Adipose tissue (tissue), 3 donors: ENCODE data around the gene PURA. TPM values are rescaled to one million over a fixed set of nuclear protein-coding genes. Genes with fewer than 3 reads are reported as not detected.
"Not testable (repeated sequence)": the region's sequence is repeated elsewhere in the genome, so short reads cannot be mapped to it uniquely, and the experiment has no call there.

ENCODE experiments used
- H3K27ac ChIP-seq: one replicate; pipeline ENCODE4 v1.5.1; 2013; ENCODE audit warnings: low read depth, low read length
- WGBS, 3 donors: extraction: QIAGEN DNeasy Blood & Tissue Kit; methylation state at CpG; one replicate each; pipeline ENCODE4 v1.1.7; 2013; 5-methylcytosine and 5-hydroxymethylcytosine counted together
- polyA plus RNA-seq, 3 donors: library from polyadenylated mRNA; stranded (reverse); fragments of 200-250 nt; gene quantifications; one replicate each; pipeline ENCODE4 v1.2.3, GENCODE V29; 2013
- donor health status: healthy with polysubstance abuse.
- donor health status: Bipolar disorder and iron deficiency.
- donor health status: healthy.

The PURA gene
- polyA plus RNA-seq, 3 donors, result 2.5 to 10.2 (median 3.9) TPM

DNA sequence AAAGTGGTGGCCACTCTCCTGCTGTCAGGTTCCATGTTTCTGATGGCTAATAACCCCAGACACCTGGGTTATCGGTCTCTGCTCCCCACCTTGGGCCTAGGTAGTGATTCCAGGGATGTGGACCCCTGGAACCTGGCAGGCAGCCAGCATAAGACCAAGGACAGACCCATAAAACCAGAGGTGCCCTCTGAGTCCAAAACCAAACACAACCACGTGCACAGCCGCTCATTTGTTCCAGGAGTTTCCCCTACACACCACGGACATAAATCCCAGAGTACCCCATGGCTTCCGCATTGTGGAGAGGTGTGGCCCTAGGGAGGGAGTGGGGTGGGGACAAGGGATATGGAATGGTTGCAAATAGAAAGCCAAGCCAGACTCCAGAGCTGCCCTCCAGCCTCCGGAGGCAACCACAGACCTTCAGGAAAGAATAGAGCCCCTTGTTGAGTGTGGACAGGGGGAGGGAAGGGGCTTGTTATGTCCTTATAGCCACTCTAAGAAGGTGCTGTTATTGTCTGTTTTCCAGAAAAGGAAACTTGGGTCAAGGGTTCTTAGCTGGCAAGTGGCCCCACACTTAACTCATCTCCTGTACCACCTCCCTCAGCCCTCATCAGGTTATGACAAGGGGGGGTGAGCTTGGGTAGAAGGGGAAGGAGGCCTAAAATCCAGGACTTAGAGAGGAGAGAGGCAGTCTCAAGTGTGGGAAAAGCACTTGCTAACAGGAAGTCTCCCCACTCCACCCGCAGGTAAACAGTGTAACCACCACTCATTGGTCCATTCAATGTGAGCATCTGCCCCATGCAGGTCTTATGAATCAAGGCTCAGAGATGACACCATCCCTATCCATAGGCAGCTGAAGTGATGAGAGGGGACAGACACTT is 37.5 kb downstream of the PURA start:
- no peak overlapping the region for H3K27ac ChIP-seq
- WGBS, 3 donors, result 71 to 88% (median 86%) methylated on average over 7 of the region's 7 CpGs

DNA sequence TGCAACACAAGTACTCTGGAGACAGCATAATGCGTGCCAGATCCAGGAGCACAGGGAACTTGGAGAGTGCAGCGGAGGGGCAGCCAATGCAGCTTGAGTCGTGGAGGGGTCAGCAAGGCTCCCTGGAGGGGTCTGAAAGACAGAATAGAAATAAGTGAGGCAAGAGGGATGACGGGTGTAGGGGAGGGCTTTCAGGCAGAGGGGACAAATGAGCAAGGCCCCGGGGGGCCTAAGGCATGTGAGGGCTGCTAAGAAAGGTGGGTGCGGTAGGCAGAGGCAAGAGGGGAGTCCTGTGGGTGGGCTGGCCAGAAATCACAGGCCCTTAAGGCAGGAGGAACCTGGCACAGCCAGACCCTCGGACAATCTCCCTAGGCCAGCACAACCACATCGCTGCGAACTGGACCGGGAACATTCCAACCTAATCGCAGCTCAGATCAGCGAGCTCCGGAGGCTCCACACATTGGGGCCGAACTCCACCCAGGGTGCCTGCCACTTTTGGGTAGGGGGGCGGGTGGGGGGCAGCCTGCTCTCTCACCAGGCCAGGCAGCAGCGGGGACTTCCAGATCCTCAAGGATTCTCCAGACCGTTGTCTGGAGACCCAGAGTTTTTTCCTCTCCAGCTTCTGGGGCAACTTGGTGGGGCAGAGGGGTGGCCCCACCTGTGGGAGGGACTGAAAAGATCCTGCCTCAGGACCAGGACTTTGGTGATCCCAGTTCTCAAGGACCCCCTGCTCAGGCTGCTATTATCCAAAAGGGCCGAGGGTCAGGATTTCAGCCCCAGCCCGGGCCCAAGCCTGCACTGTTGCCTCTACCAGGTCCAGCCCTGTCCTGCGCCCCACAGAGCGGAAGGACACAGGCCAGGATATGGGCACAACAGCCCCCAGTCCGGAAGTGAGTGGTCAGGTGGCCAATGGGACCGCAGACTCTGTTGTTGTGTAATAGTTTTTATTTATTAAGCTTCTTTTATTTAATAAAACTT is 38.4 kb downstream of the PURA start:
- H3K27ac ChIP-seq, result no peak overlapping the region
- WGBS, 3 donors, result 75 to 78% (median 77%) methylated on average over 23 of the region's 23 CpGs

- H3K27ac ChIP-seq, result no peak overlapping the region
- WGBS, 3 donors, result 48 to 82% (median 51%) methylated on average over 6 to 7 of the region's 7 CpGs
These were observed 39.3 kb downstream of the PURA start for GRCh38 chr5:140153255-140153654.

DNA sequence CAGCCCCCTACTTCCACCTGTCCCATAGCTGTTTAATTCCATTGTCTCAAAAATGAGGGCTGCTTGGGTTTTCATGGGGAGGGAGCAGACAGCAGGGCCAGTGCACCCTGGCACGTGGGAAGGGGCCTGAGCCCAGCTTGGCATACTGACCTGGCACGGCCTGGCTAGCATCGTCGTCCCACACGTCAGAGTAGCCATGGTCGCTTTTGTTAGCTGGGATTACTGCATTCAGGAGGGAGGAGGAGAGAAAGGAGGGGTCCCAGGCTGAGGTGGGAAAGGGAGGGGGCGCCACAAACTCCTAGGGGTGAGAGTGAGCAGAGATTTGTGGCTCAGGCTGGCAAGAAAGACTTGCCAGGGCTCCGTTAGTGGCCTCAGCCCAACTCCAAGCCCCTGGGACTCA is 40.0 kb downstream of the PURA start:
- H3K27ac ChIP-seq, result no peak overlapping the region
- 72 to 89% (median 84%) methylated on average over 8 of the region's 8 CpGs for WGBS, 3 donors

- 86 to 90% (median 88%) methylated on average over 21 of the region's 21 CpGs for WGBS, 3 donors
- not testable (repeated sequence) for H3K27ac ChIP-seq
These were observed 40.9 kb downstream of the PURA start for GRCh38 chr5:140154710-140155381.

GRCh38 chr5:140157032-140157781 is 43.3 kb downstream of the PURA start:
- H3K27ac ChIP-seq, result no peak overlapping the region
- 4 to 13% (median 4%) methylated on average over 26 to 30 of the region's 30 CpGs for WGBS, 3 donors

GRCh38 chr5:140159014-140159927 is 45.4 kb downstream of the PURA start:
- no peak overlapping the region for H3K27ac ChIP-seq
- 81 to 92% (median 83%) methylated on average over 7 of the region's 7 CpGs for WGBS, 3 donors

- WGBS, 3 donors, result 83 to 89% (median 88%) methylated on average over 5 of the region's 5 CpGs
- H3K27ac ChIP-seq, result no peak overlapping the region
These were observed 48.4 kb downstream of the PURA start for GRCh38 chr5:140162275-140162674.

DNA sequence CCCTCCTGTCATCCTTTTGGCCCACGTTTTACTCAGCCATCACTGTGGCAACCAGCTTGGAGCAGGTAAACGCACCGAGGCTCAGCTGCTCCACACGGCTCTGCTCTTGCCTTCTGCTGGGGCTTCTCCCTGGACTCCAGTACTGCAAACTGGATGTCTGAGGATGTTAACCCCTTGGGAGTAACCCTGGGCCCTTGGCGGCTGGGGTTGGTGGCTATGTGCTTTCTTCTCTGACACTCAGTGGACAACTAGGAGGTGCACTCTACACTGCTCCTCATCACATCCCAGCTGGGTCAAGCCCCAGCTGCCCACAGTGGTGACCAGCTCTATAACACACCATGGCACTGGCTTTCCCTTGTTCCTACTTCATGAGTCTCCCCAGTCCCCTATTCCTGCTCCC is 48.9 kb downstream of the PURA start:
- 70 to 83% (median 76%) methylated on average over 5 of the region's 5 CpGs for WGBS, 3 donors
- H3K27ac ChIP-seq, result no peak overlapping the region

- WGBS, 3 donors, result 34 to 70% (median 57%) methylated on average over 5 of the region's 5 CpGs
- no peak overlapping the region for H3K27ac ChIP-seq
These were observed 51.4 kb downstream of the PURA start for GRCh38 chr5:140165101-140165922.

GRCh38 chr5:140165923-140166270 is 52.0 kb downstream of the PURA start:
- 58 to 69% (median 61%) methylated on average over 4 of the region's 4 CpGs for WGBS, 3 donors
- H3K27ac ChIP-seq, result no peak overlapping the region

DNA sequence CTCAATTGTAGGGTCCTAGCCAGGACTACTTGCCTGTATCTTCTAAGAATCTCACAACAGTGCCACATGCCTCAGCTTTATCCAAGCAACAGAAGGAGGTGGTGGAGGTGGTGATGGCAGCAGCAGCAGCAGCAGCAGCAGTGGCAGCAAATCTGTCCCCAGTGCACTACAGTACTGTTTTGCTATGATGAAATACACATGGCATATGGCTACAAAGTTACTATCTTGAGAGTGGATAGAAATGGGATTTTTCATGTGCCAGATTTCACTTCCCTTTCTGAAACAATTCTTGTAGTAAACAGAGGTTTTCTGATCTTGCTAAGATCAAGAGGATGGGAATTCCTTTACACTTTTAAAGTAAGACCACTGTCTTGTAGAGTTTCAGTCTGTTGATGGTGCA is 53.0 kb downstream of the PURA start:
- H3K27ac ChIP-seq, result no peak overlapping the region

DNA sequence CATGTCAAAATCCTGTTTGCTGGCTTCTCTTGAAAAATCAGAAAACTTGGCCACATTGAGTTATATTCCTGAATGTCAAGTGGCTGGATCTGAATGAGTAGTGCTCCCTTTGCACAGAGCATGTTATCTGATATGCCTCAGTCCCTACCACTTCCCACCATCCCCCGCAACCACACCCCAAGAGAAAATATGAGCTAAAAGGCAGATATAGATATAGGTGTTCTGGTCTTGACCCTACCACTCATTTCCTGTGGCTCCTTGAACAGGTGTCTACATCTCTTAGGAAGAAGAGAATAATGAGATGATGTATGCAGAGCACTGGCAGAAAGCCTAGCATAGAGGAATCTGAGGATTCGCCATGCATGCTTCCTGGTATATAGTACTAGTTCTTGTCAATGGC is 54.5 kb downstream of the PURA start:
- WGBS, 3 donors, result 95 to 100% (median 96%) methylated on average over 2 of the region's 2 CpGs
- H3K27ac ChIP-seq, result no peak overlapping the region

DNA sequence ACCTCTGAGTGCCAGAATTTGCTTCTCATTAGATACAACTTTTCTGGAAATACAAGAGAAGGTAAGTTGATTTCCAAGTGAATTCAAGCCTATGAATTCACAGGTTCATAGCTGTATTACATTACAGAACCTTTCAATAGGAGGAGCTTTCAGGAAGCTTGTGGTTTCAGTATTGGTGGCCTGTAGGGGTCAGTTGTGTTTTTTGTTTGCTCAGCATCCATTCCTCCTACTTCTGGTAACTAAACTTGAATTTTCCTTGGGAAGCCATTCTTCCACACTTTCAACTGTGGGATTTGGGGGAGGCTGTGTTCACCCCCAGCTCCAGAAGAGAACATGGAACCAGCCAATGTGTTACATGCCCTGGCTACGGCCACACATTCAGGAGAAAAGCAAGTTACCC is 55.5 kb downstream of the PURA start:
- H3K27ac ChIP-seq, result no peak overlapping the region
- 71 to 100% (median 83%) methylated on average over 1 of the region's 1 CpG for WGBS, 3 donors

DNA sequence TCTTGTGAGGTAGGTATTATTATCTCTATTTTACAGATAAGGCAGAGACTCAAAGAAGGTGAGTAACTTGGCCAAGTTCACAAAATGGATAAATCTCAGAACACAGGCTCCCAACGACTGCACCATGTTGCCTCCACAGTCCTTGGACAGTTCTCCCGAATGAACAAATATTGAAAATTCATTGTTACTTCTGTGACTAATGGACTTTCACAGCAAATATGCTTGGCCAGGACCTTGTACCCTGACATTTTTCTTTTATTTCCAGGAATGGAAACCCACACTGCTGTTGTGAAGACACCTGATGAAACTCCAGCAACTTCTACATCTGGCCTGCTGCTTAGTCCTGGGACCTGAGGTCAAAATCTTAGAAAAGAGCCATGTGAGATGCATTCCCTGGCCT is 58.6 kb downstream of the PURA start:
- H3K27ac ChIP-seq, result no peak overlapping the region
- WGBS, 3 donors, result 59 to 88% (median 83%) methylated on average over 2 of the region's 2 CpGs

GRCh38 chr5:140174014-140174413 is 60.1 kb downstream of the PURA start:
- H3K27ac ChIP-seq, result no peak overlapping the region
- 84 to 93% (median 88%) methylated on average over 2 of the region's 2 CpGs for WGBS, 3 donors
